Measurements from ENCODE around the gene UCN2.

The UCN2 gene

GRCh38 chr3:48588230-48588629 lies 24.6 kb upstream of the UCN2 start:
- DNase-seq = no peak

- DNase-seq = no peak
Observed at GRCh38 chr3:48587686-48588085, 24.1 kb upstream of the UCN2 start.

- DNase-seq = no peak
Observed at GRCh38 chr3:48585411-48585810, 21.8 kb upstream of the UCN2 start.

- no peak for DNase-seq
Observed at GRCh38 chr3:48584836-48585235, 21.3 kb upstream of the UCN2 start.

- DNase-seq = no peak
Observed at GRCh38 chr3:48581621-48582481, 18.3 kb upstream of the UCN2 start.

GRCh38 chr3:48576647-48577046 lies 13.1 kb upstream of the UCN2 start:
- DNase-seq = no peak

GRCh38 chr3:48575366-48575765 lies 11.8 kb upstream of the UCN2 start:
- no peak for DNase-seq

- no peak for DNase-seq
Observed at GRCh38 chr3:48573973-48574585, 10.5 kb upstream of the UCN2 start.

- no peak for DNase-seq
Observed at GRCh38 chr3:48572517-48572916, 8.9 kb upstream of the UCN2 start.

GRCh38 chr3:48571938-48572337 lies 8.4 kb upstream of the UCN2 start:
- no peak for DNase-seq

GRCh38 chr3:48569808-48570450 lies 6.3 kb upstream of the UCN2 start:
- no peak for DNase-seq

- DNase-seq = no peak
Observed at GRCh38 chr3:48569400-48569799, 5.8 kb upstream of the UCN2 start.

- no peak for DNase-seq
Observed at GRCh38 chr3:48568476-48568875, 4.9 kb upstream of the UCN2 start.

GRCh38 chr3:48567500-48567899 lies 3.9 kb upstream of the UCN2 start:
- DNase-seq = no peak

GRCh38 chr3:48567090-48567489 lies 3.5 kb upstream of the UCN2 start:
- no peak for DNase-seq

GRCh38 chr3:48566401-48566760 lies 2.8 kb upstream of the UCN2 start:
- DNase-seq = no peak

- DNase-seq = no peak
Observed at GRCh38 chr3:48565591-48566400, 2.2 kb upstream of the UCN2 start.

- no peak for DNase-seq
Observed at GRCh38 chr3:48565186-48565585, 1.6 kb upstream of the UCN2 start.

GRCh38 chr3:48564667-48565066 lies 1.1 kb upstream of the UCN2 start:
- no peak for DNase-seq

GRCh38 chr3:48564022-48564421 lies 441 bp upstream of the UCN2 start:
- no peak for DNase-seq

GRCh38 chr3:48562367-48563095 lies 1.1 kb downstream of the UCN2 start:
- no peak for DNase-seq

- no peak for DNase-seq
Observed at GRCh38 chr3:48561045-48561736, 2.4 kb downstream of the UCN2 start.
